ENCODE measurements around the gene BTF3.

DNA sequence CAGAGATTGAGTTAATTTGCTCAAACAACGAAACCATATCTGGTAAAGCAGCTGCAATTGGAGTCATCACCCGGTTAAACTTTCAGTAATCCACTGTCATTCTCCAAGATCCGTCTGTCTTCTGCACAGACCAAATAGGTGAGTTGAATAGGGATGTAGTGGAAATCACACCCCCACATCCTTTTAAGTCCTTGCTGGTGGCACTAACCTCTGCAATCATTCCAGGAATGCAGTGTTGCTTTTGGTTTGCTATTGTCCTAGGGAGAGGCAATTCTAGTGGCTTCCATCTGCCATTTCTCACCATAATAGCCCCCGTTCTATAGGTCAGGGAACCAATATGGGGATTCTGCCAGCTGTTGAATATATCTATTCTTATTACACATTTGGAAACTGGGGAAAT is 14.6 kb upstream of the BTF3 start:
- TF ChIP-seq, protein P1, sequence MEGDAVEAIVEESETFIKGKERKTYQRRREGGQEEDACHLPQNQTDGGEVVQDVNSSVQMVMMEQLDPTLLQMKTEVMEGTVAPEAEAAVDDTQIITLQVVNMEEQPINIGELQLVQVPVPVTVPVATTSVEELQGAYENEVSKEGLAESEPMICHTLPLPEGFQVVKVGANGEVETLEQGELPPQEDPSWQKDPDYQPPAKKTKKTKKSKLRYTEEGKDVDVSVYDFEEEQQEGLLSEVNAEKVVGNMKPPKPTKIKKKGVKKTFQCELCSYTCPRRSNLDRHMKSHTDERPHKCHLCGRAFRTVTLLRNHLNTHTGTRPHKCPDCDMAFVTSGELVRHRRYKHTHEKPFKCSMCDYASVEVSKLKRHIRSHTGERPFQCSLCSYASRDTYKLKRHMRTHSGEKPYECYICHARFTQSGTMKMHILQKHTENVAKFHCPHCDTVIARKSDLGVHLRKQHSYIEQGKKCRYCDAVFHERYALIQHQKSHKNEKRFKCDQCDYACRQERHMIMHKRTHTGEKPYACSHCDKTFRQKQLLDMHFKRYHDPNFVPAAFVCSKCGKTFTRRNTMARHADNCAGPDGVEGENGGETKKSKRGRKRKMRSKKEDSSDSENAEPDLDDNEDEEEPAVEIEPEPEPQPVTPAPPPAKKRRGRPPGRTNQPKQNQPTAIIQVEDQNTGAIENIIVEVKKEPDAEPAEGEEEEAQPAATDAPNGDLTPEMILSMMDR (IDR thresholded peaks at IDR 0.05), result no peak
- TF ChIP-seq POLR2A (IDR thresholded peaks at IDR 0.05), result no peak

All from lower leg skin (tissue), 3 donors.